ENCODE measurements around the gene TRHDE.

Gene TRHDE

GRCh38 chr12:72521326-72521725 lies 249.2 kb downstream of the TRHDE start:
- H3K4me3 Mint-ChIP-seq = no peak overlapping the region
- H3K36me3 Mint-ChIP-seq (ENCODE audit: low read depth) = peaks cover 11% of the 10 kb centered on the region
- no peaks in the 10 kb centered on the region for H3K27me3 Mint-ChIP-seq (ENCODE audit: low read depth, poor library complexity)
- H3K27ac Mint-ChIP-seq = no peak overlapping the region
- peaks cover 35% of the 10 kb centered on the region for H3K4me1 Mint-ChIP-seq
- no peak for TF ChIP-seq CTCF (IDR thresholded peaks at IDR 0.05)
- no peak for DNase-seq
- H3K9me3 Mint-ChIP-seq = peaks cover 18% of the 10 kb centered on the region

GRCh38 chr12:72522411-72522810 lies 250.2 kb downstream of the TRHDE start:
- DNase-seq = no peak
- Mint-ChIP-seq H3K4me1 (peaks cover 35% of the 10 kb centered on the region), H3K27me3 (ENCODE audit: low read depth, poor library complexity) (no peaks in the 10 kb centered on the region), H3K9me3 (peaks cover 18% of the 10 kb centered on the region), H3K36me3 (ENCODE audit: low read depth) (peaks cover 11% of the 10 kb centered on the region), H3K27ac (no peak overlapping the region), H3K4me3 (no peak overlapping the region)
- no peak for TF ChIP-seq CTCF (IDR thresholded peaks at IDR 0.05)

DNA sequence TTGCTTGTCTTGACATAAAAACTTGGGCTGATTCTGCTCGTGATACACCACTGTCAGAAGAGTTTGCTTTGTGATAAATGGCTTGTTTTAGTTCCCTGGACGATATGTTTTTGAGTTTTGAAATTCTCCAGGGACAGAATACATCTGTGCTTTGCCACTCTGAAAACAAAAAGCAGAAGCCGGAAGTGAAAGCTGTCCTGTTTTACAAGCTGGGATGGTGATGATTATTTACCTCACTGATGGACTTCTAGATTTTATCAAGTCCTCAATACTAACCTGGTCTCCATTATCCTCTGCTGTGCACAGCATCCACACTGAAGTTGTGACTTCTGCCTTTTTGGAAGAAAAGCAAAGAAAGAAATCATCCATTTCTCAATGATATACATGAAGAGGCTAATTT lies 251.6 kb downstream of the TRHDE start:
- no peak overlapping the region for H3K4me3 Mint-ChIP-seq
- H3K27me3 Mint-ChIP-seq (ENCODE audit: low read depth, poor library complexity) = no peaks in the 10 kb centered on the region
- no peak for TF ChIP-seq CTCF (IDR thresholded peaks at IDR 0.05)
- peaks cover 18% of the 10 kb centered on the region for H3K9me3 Mint-ChIP-seq
- H3K4me1 Mint-ChIP-seq = peaks cover 35% of the 10 kb centered on the region
- peaks cover 11% of the 10 kb centered on the region for H3K36me3 Mint-ChIP-seq (ENCODE audit: low read depth)
- no peak for DNase-seq
- no peak overlapping the region for H3K27ac Mint-ChIP-seq

GRCh38 chr12:72535212-72535990 lies 263.2 kb downstream of the TRHDE start:
- Mint-ChIP-seq H3K4me3 (no peak overlapping the region), H3K27me3 (ENCODE audit: low read depth, poor library complexity) (no peaks in the 10 kb centered on the region), H3K9me3 (no peaks in the 10 kb centered on the region), H3K27ac (no peak overlapping the region), H3K36me3 (ENCODE audit: low read depth) (no peaks in the 10 kb centered on the region), H3K4me1 (peaks cover 22% of the 10 kb centered on the region)
- DNase-seq = no peak
- no peak for TF ChIP-seq CTCF (IDR thresholded peaks at IDR 0.05)

DNA sequence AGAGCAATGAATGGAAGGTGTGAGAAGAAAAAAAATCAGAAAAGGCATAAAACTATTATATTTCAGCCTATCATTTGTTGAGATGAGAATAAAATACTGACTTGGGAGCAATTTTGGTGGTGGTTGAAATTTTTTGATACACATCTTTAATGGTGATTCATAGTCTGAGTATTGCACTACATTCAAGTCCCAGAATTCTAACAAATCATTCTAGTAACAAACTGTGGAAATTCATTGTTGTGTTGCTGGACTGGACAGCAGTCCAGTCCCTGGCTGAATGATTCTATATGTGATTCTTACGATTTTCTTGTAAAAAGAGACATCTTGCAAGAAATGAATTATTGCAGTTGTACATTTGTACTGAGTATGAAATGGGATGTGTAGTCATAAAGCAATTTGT lies 268.6 kb downstream of the TRHDE start:
- Mint-ChIP-seq H3K27me3 (ENCODE audit: low read depth, poor library complexity) (no peaks in the 10 kb centered on the region), H3K27ac (no peak overlapping the region)

More for the DNA sequence above, 268.6 kb downstream of the TRHDE start:
- no peak for TF ChIP-seq CTCF (IDR thresholded peaks at IDR 0.05)
- H3K4me3 Mint-ChIP-seq = no peak overlapping the region
- no peaks in the 10 kb centered on the region for H3K36me3 Mint-ChIP-seq (ENCODE audit: low read depth)
- no peaks in the 10 kb centered on the region for H3K9me3 Mint-ChIP-seq
- H3K4me1 Mint-ChIP-seq = peaks cover 10% of the 10 kb centered on the region
- no peak for DNase-seq

Measured in nephron progenitor cell (in vitro differentiated cells).